ENCODE measurements around the gene SSX3.
"Not testable (repeated sequence)": the region's sequence is repeated elsewhere in the genome, so short reads cannot be mapped to it uniquely, and the experiment has no call there.

- TF ChIP-seq, protein P1, sequence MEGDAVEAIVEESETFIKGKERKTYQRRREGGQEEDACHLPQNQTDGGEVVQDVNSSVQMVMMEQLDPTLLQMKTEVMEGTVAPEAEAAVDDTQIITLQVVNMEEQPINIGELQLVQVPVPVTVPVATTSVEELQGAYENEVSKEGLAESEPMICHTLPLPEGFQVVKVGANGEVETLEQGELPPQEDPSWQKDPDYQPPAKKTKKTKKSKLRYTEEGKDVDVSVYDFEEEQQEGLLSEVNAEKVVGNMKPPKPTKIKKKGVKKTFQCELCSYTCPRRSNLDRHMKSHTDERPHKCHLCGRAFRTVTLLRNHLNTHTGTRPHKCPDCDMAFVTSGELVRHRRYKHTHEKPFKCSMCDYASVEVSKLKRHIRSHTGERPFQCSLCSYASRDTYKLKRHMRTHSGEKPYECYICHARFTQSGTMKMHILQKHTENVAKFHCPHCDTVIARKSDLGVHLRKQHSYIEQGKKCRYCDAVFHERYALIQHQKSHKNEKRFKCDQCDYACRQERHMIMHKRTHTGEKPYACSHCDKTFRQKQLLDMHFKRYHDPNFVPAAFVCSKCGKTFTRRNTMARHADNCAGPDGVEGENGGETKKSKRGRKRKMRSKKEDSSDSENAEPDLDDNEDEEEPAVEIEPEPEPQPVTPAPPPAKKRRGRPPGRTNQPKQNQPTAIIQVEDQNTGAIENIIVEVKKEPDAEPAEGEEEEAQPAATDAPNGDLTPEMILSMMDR (IDR thresholded peaks at IDR 0.05), result not testable (repeated sequence)
- TF ChIP-seq POLR2A (IDR thresholded peaks at IDR 0.05), result not testable (repeated sequence)
These were observed 2.8 kb upstream of the SSX3 start for GRCh38 chrX:48359281-48359680.
